MCF 10A (cell line): ENCODE measurements around the gene FOXC2. TPM values are rescaled to one million over a fixed set of nuclear protein-coding genes. Genes with fewer than 3 reads are reported as not detected.

ENCODE experiments used
- BruUV-seq: library from RNA; stranded (reverse); fragments of 400-500 nt; replicated peaks from 2 replicates; lab custom pipeline; 2021; lab: Mats Ljungman, UMichigan
- CTCF ChIA-PET: fragments of 300-600 bp; sonication (Branson Sonifier 250); formaldehyde crosslinking; extraction: SDS; loops from one replicate; lab custom pipeline; 2021; ENCODE audit warnings: antibody characterized with exemption, inconsistent platforms; lab: Yijun Ruan, JAX
- POLR2A ChIA-PET: fragments of 300-600, 350-650 bp; sonication (Branson Sonifier 250); formaldehyde crosslinking; extraction: SDS; loops from one replicate; lab custom pipeline; 2020; ENCODE audit warnings: antibody characterized with exemption, inconsistent platforms; lab: Yijun Ruan, JAX
- DNase-seq: peaks from one replicate; pipeline ENCODE4 v3.0.0-alpha.2; 2018; ENCODE audit not compliant: unreplicated experiment
- H3K27ac Mint-ChIP-seq: one replicate; pipeline ENCODE4 v1.8.0; 2022; ENCODE audit warnings: mild to moderate bottlenecking, low read depth, mixed read lengths; ENCODE audit not compliant: unreplicated experiment
- H3K27me3 Mint-ChIP-seq: one replicate; pipeline ENCODE4 v1.8.0; 2022; ENCODE audit warnings: mixed read lengths; ENCODE audit not compliant: insufficient read depth, unreplicated experiment
- H3K36me3 Mint-ChIP-seq: one replicate; pipeline ENCODE4 v1.8.0; 2022; ENCODE audit warnings: mild to moderate bottlenecking, moderate library complexity, mixed read lengths; ENCODE audit not compliant: insufficient read depth, unreplicated experiment
- H3K4me1 Mint-ChIP-seq: one replicate; pipeline ENCODE4 v1.8.0; 2022; ENCODE audit warnings: mixed read lengths; ENCODE audit not compliant: insufficient read depth, unreplicated experiment
- H3K4me3 Mint-ChIP-seq: one replicate; pipeline ENCODE4 v1.8.0; 2022; ENCODE audit warnings: mild to moderate bottlenecking, moderate library complexity, mixed read lengths; ENCODE audit not compliant: unreplicated experiment
- H3K9me3 Mint-ChIP-seq: one replicate; pipeline ENCODE4 v1.8.0; 2022; ENCODE audit warnings: mixed read lengths; ENCODE audit not compliant: unreplicated experiment
- CTCF ChIP-seq: fragments of 200-600 bp; IDR thresholded peaks from one replicate; pipeline ENCODE4 v1.8.0; 2022; ENCODE audit warnings: antibody characterized with exemption, mild to moderate bottlenecking; ENCODE audit not compliant: unreplicated experiment
- intact Hi-C: fragments of 100-400 bp; cut with micrococcal nuclease; formaldehyde crosslinking; loops from 2 replicates; pipeline ENCODE4 v1.14.1; 2022
- total RNA-seq: library from RNA; stranded (reverse); gene quantifications from 2 replicates; pipeline ENCODE4 v1.2.3, GENCODE V29; 2022

Gene FOXC2
- total RNA-seq, 1 experiment from 2014 or later, result 22.5 TPM

DNA sequence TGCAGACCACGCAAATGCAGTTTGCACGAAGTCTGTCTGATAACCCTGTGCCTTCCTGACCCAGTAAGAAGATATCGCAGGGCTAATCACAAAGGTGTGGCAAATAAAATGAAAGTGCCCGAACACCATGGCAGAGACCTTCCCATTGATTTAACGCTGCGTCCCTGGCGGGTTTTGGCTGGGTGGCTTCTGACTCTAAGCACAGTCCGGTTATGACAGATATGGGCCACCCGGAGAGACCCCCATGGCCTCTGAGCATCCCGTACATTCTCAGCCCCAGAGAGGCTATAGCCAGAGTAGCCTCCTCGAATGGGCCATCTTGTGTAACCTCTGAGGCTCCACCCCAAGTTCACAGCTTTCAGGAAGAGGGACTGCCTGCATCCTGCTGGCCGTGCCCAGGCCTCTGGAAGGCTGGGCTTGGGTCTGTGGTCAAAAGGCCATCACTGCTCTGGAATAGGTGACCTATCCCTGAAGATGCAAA lies 5.5 kb downstream of the FOXC2 start:
- Mint-ChIP-seq H3K36me3 (peaks cover 64% of the 10 kb centered on the region), H3K27me3 (no peaks in the 10 kb centered on the region), H3K4me3 (peak overlapping the region; percentile 28), H3K4me1 (peaks cover 29% of the 10 kb centered on the region), H3K27ac (no peak overlapping the region), H3K9me3 (no peaks in the 10 kb centered on the region)
- intact Hi-C loops, result no loop called here
- BruUV-seq, result no TSS peak
- no peak for TF ChIP-seq CTCF
- ChIA-PET POLR2A (interaction anchor here (7.2 kb wide), 1 partner anchor 92 kb away, joined by 42 read pairs; no protein-coding TSS in a partner anchor), CTCF (interaction anchor here (1.1 to 1.5 kb wide), 3 partner anchors 92 to 1064 kb away, joined by 3 to 9 read pairs (median 4); no protein-coding TSS in a partner anchor)
- DNase-seq, result no peak

DNA sequence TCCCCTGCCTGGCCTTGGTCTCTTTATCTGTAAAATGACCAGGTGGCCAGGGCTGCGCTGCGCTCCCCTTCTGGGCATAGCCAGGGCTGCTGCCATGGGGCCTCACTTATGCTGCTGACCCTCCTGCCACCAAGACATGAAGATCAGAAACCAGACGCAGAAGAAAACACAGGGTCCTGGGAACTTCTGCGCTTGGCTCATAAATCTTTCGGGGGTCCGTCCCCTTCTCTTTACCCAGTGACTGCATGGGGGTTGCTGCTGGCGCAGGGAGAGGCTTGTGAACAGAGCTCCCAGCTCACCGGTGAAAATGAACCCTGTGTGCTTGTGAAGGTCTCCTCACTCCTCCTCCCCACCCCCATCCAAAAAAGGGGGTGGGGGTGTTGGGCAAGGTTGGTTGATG lies 6.0 kb downstream of the FOXC2 start:
- Mint-ChIP-seq H3K4me3 (no peak overlapping the region), H3K27ac (peak overlapping the region; percentile 67), H3K36me3 (peaks cover 68% of the 10 kb centered on the region), H3K27me3 (no peaks in the 10 kb centered on the region), H3K4me1 (peaks cover 34% of the 10 kb centered on the region), H3K9me3 (no peaks in the 10 kb centered on the region)
- CTCF ChIA-PET, result interaction anchor here (0.6 to 1.5 kb wide), 5 partner anchors 92 to 490 kb away, joined by 3 to 9 read pairs (median 4); no protein-coding TSS in a partner anchor
- TF ChIP-seq CTCF, result no peak
- POLR2A ChIA-PET, result interaction anchor here (7.2 kb wide), 1 partner anchor 92 kb away, joined by 42 read pairs; no protein-coding TSS in a partner anchor
- intact Hi-C loops, result no loop called here
- no peak for DNase-seq
- BruUV-seq, result no TSS peak

DNA sequence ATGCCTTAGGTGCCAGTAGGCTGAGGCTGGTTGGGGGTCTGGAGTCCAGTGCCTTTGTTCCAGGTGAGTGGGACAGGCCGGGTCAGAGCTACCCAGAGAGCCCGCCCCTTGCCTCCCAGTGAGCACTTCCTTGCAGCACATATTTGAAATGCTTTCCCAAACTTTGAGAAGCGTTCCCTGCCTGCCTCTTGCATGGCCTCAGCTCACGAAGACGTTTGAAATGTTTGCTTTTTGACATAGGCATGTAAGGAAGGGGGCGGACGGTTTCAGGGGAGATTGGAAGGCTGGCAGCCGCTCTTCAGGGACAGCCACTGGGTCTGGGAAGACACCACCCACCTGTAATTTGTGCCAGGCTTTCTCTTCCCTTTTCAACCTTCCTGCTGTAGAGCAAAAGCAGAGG lies 6.6 kb downstream of the FOXC2 start:
- no peaks in the 10 kb centered on the region for H3K9me3 Mint-ChIP-seq
- POLR2A ChIA-PET, result no interaction called here
- no peak for DNase-seq
- H3K27me3 Mint-ChIP-seq, result no peaks in the 10 kb centered on the region
- no TSS peak for BruUV-seq
- peaks cover 71% of the 10 kb centered on the region for H3K36me3 Mint-ChIP-seq
- intact Hi-C loops, result no loop called here
- peaks cover 34% of the 10 kb centered on the region for H3K4me1 Mint-ChIP-seq
- H3K27ac Mint-ChIP-seq, result peak overlapping the region; percentile 67
- no peak for TF ChIP-seq CTCF
- H3K4me3 Mint-ChIP-seq, result no peak overlapping the region
- CTCF ChIA-PET, result interaction anchor here (0.6 to 1.5 kb wide), 6 partner anchors 17 to 489 kb away, joined by 3 to 9 read pairs (median 4); no protein-coding TSS in a partner anchor

GRCh38 chr16:86573646-86574508 lies 7.2 kb downstream of the FOXC2 start:
- CTCF ChIA-PET, result interaction anchor here (0.6 to 1.5 kb wide), 4 partner anchors 17 to 489 kb away, joined by 3 to 9 read pairs (median 6); no protein-coding TSS in a partner anchor
- H3K36me3 Mint-ChIP-seq, result peaks cover 68% of the 10 kb centered on the region
- peak overlapping the region; percentile 67 for H3K27ac Mint-ChIP-seq

More at GRCh38 chr16:86573646-86574508, 7.2 kb downstream of the FOXC2 start:
- Mint-ChIP-seq H3K4me3 (no peak overlapping the region), H3K4me1 (peaks cover 34% of the 10 kb centered on the region), H3K9me3 (no peaks in the 10 kb centered on the region), H3K27me3 (no peaks in the 10 kb centered on the region)
- intact Hi-C loops, result loop anchor here (2.0 kb wide), 2 partner anchors 187 to 443 kb away; no protein-coding TSS in a partner anchor
- no TSS peak for BruUV-seq
- TF ChIP-seq CTCF, result no peak
- POLR2A ChIA-PET, result no interaction called here
- DNase-seq, result no peak
